HG02588 (cell line): ENCODE measurements around the gene SLC28A1.
"Not testable (repeated sequence)": the region's sequence is repeated elsewhere in the genome, so short reads cannot be mapped to it uniquely, and the experiment has no call there.

Source experiments
- ATAC-seq: cut with Tn5 transposase; IDR thresholded peaks from one replicate; pipeline ENCODE4 v1.9.1; 2021; ENCODE audit warnings: mild to moderate bottlenecking, moderate library complexity; ENCODE audit not compliant: unreplicated experiment

The SLC28A1 gene

DNA sequence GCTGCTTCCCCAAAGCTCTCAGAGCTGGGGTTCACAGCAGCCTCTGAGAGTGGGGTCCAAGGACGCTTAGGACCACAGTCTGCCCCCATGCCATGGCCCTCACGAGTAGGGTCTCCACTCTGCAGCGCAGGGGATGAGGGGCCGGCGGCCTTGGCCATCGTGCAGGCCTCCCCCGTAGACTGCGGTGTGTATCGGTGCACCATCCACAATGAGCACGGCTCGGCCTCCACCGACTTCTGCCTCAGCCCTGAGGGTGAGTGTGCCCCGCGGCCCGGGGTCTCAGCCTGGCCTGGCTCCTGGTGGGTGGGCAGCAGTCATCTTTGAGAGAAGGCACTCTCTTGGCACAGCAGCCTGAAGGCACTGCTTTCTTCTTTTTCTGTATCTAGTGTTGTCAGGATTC is 24.8 kb upstream of the SLC28A1 start:
- ATAC-seq: no peak

GRCh38 chr15:84861781-84862180 is 22.7 kb upstream of the SLC28A1 start:
- no peak for ATAC-seq

DNA sequence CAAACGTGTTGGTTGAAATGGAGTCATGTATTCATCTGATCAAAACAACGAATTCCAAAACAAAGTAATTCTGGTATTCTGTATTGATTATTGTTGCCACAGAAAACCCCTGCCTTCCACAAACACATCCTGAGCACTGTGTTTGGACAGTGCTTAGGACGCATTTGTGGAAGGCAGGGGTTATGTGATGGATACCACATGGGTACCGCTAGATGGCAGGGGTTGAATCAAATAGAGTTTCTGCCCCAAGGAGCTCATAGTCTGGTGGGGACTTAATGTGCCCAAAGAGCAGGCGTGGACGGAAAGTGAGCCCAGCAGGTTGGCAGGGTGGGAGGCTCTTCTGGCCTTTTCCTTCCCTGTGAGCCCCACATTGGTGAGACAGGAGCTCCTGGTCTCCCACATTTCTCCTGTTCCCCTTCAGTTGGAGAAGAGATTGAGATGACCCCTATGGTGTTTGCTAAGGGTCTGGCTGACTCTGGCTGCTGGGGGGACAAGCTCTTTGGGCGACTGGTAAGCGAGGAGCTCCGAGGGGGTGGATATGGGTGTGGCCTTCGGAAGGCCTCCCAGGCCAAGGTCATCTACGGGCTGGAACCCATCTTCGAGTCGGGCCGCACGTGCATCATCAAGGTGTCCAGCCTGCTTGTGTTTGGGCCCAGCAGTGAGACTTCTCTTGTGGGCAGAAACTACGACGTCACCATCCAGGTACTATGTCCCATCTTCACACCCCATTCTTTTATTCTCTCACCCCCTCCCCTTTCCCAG is 22.1 kb upstream of the SLC28A1 start:
- no peak for ATAC-seq

DNA sequence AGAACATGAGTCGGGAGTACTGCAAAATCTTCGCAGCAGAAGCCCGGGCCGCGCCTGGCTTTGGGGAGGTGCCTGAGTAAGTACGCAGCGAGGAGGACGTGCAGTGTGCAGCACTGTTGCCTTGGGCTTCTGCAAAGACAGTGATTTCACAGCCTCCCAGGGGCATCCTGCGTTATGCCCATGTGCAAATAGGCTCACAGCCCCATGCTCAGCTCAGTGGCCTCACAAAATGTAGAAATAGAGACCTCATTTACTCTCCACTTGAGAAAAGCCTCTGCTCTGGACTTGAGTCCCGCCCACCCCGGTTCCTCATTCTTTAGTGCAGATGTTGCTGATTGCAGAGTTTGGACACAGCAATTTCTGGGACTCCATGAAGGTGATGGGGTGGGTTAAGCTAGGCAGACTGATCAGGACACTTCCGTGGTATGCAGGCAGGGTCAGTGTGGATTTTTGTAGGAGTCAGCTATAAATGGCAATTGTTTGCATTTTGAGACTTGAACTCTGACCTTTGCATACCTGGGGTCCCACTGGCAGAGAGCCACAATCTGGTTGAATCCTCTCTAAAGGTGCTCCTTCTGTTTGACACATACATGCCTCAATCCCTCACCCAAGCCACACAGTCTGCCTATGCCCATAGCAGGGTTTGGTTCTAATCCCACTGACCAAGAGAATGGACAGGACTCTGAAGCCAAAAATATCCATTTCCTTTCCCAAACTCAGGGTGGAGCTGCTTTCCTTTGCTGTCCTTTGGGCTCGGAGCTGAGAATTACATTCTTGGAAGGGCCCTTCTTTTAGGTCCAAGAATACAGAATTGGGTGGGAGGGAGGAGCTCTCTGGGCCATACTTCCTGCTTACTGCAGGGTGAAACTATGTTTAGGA is 20.7 kb upstream of the SLC28A1 start:
- no peak for ATAC-seq

DNA sequence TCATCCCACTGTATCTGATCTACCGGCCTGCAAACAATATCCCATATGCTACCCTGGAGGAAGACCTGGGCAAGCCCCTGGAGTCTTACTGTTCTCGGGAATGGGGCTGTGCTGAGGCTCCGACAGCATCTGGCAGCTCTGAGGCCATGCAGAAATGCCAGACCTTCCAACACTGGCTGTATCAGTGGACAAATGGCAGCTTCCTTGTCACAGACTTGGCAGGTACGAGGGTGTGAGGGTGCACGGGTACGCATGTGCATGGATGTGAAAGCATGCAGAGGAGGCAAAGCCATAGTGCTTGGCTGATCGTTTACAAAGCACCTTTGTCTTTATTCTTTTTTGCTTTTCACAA is 20.0 kb upstream of the SLC28A1 start:
- ATAC-seq: no peak

- no peak for ATAC-seq
Observed at GRCh38 chr15:84865074-84865569, 19.3 kb upstream of the SLC28A1 start.

- ATAC-seq: no peak
Observed at GRCh38 chr15:84868037-84868880, 16.2 kb upstream of the SLC28A1 start.

- ATAC-seq: no peak
Observed at GRCh38 chr15:84869510-84869909, 15.0 kb upstream of the SLC28A1 start.

GRCh38 chr15:84871428-84871985 is 13.0 kb upstream of the SLC28A1 start:
- ATAC-seq: no peak

- ATAC-seq: no peak
Observed at GRCh38 chr15:84872009-84872910, 12.2 kb upstream of the SLC28A1 start.

DNA sequence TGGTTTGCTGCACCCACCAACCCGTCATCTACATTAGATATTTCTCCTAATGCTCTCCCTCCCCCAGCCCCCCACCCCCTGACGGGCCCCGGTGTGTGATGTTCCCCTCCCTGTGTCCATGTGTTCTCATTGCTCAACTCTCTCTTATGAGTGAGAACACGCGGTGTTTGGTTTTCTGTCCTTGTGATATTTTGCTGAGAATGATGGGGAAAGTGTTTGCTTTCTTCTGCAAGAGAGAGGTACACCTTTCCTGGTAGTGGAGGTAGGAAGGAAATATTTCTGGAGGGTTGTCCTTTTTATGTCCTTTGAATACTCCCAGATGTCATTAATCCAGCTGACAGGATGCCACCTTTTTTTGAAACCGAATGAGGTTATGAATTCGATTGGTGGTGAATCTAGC is 10.5 kb upstream of the SLC28A1 start:
- no peak for ATAC-seq

DNA sequence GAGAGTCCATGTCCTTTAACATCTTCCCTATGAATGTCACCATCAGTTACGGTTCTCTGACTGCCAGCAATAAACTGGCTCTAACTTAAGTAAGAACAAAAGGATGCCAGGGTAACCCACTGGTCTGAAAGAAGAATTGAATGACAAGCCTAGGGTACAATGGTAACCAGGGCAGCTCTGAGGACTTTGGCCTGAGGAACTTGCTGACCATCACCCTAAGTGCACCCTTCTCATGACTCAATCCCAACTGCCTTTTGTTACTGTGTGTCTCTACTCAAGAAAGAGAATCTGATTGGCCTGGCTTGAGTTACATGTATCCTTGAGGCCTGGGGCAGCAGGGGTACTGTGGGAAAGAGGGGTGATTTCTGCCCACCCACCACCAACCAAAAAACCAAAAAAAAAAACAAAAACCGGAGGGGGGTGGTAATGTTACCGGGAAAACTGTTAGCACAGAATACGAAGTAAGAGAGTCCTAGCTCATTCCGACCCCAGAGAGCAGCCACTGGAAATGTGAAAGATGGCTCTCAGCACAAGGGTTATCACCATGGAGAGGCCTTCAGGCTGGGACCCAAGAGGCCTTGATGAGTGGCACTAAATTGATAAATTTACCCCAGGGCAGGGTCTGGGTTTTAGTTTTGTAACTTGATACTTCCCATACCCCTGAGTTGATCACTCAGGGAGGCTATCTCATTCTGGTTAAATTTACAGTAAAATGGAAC is 9.3 kb upstream of the SLC28A1 start:
- ATAC-seq: no peak

GRCh38 chr15:84876269-84876668 is 8.2 kb upstream of the SLC28A1 start:
- no peak for ATAC-seq

DNA sequence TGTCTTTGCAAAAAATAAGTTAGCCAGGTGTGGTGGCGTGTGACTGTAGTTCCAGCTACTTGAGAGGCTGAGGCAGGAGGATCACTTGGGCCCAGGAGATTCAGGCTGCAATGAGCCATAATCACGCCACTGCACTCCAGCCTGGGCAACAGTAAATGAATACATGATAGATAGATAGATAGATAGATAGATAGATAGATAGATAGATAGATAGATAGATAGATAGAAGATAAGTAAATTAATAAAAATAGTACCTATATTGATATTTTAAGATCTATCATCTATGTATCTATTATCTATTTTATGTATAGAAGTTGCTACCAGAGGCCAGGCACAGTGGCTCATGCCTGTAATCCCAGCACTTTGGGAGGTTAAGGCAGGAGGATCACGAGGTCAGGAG is 6.8 kb upstream of the SLC28A1 start:
- not testable (repeated sequence) for ATAC-seq

DNA sequence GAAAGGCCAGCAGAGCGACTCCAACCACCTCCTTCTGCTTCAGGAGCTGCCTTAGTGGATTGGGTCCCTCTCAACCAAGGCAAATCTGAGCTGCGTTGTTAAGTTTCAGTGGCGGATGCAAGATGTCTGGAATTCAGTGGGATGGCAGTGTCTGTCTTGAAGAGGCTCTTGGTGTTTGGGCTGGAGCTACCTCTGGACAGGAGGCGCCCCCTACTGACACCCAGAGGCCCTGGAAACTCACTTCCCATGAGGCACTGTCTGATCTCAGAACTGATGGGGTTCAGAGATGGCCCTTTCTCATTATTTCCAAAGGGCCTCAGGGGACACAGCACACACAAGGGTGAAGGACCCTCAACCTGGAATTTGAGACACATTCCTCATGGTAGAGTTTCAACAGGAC is 6.0 kb upstream of the SLC28A1 start:
- no peak for ATAC-seq

- ATAC-seq: no peak
Observed at GRCh38 chr15:84879088-84879780, 5.2 kb upstream of the SLC28A1 start.

DNA sequence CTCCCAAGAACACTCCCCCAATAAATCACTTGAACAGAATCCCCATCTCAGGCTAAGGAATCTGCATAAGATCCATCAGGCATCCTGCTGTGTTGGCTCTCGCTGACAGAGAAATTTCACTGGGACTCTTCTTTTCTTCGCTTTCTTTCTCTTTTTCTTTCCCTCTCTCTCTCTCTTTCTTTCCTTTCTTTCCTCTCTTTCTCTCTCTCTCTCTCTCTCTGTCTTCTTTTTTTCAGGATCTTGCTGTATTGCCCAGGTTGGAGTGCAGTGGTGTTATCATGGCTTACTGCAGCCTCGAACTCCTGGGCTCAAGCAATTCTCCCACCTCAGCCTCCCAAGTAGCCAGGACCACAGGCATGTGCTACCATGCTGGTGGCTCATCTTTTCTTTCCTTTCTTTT is 4.5 kb upstream of the SLC28A1 start:
- no peak for ATAC-seq

DNA sequence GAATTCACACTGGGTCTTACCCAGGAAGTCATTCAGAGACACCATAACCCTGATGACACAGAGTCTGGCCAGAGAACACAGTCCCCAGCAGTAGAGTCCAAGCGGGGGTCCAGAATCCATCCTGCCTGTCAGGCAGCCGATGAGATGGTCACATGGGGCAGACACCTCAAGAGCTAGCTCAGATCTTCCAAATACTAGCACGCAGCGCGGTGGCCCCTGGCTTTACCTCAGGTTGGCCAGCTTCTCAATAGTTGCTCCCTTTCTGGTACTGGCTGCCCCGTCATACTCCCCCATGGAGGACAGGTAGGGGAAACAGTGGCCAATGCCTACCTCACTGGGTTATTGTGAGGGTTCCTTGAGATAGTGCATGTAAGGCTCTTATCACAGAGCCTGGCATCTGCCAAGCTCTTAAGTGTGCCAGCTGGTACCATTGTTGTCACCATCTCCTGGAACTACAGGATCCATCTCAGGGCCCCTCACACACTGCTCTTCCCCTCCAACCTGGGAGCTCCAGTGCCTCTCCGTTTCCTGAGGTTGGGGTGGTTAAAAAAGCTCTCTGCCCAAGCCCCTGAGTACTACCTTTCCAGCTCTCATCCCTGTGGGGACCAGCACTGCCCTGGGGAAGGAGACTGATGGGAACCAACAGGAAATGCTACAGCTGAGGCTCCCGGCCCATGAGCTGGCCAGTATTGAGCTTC is 3.5 kb upstream of the SLC28A1 start:
- ATAC-seq: no peak
